Neural cell (in vitro differentiated cells): ENCODE data around the gene KLHL15.

Experiments
- TF ChIP-seq, protein P1 (sequence below): fragments of 450-650 bp; IDR thresholded peaks from 2 replicates; pipeline ENCODE4 v1.5.1; 2014; ENCODE audit warnings: antibody characterized with exemption, mild to moderate bottlenecking, moderate library complexity; ENCODE audit not compliant: poor library complexity, severe bottlenecking
- TF ChIP-seq, protein P2 (sequence below): IDR thresholded peaks from 2 replicates; pipeline ENCODE4 v1.6.1; 2012; ENCODE audit warnings: borderline replicate concordance

DNA sequence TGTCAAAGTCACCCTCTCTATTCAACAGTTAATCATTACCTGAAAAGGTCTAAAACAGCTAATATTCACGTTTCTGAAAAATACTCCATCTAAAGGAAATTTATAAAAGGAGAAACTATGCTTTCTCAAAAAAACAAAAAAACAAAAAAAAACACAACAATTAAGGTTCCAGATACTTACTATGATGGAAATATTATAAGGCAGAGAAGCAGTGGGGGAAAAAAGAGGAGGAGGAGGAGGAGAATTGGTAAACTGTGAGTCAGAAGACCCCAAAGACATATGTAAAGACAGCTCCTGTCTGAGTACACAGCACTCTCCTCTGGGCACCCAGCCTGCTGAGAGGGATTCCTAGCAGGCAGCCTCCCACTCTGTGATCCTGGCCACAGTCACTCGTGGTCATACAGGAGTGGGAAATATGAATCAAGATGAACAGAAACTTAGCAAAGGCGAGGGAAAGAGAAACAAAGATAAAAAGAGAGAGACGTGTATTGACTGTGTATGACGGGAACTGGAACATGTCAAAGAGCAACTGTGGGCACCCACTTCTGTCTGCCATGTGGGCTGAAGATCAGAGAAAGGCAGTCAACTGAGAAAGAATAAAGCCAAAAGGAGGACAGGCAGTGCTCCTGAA lies 12.5 kb downstream of the KLHL15 start:
- TF ChIP-seq, protein P1, sequence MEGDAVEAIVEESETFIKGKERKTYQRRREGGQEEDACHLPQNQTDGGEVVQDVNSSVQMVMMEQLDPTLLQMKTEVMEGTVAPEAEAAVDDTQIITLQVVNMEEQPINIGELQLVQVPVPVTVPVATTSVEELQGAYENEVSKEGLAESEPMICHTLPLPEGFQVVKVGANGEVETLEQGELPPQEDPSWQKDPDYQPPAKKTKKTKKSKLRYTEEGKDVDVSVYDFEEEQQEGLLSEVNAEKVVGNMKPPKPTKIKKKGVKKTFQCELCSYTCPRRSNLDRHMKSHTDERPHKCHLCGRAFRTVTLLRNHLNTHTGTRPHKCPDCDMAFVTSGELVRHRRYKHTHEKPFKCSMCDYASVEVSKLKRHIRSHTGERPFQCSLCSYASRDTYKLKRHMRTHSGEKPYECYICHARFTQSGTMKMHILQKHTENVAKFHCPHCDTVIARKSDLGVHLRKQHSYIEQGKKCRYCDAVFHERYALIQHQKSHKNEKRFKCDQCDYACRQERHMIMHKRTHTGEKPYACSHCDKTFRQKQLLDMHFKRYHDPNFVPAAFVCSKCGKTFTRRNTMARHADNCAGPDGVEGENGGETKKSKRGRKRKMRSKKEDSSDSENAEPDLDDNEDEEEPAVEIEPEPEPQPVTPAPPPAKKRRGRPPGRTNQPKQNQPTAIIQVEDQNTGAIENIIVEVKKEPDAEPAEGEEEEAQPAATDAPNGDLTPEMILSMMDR: no peak
- TF ChIP-seq, protein P2, sequence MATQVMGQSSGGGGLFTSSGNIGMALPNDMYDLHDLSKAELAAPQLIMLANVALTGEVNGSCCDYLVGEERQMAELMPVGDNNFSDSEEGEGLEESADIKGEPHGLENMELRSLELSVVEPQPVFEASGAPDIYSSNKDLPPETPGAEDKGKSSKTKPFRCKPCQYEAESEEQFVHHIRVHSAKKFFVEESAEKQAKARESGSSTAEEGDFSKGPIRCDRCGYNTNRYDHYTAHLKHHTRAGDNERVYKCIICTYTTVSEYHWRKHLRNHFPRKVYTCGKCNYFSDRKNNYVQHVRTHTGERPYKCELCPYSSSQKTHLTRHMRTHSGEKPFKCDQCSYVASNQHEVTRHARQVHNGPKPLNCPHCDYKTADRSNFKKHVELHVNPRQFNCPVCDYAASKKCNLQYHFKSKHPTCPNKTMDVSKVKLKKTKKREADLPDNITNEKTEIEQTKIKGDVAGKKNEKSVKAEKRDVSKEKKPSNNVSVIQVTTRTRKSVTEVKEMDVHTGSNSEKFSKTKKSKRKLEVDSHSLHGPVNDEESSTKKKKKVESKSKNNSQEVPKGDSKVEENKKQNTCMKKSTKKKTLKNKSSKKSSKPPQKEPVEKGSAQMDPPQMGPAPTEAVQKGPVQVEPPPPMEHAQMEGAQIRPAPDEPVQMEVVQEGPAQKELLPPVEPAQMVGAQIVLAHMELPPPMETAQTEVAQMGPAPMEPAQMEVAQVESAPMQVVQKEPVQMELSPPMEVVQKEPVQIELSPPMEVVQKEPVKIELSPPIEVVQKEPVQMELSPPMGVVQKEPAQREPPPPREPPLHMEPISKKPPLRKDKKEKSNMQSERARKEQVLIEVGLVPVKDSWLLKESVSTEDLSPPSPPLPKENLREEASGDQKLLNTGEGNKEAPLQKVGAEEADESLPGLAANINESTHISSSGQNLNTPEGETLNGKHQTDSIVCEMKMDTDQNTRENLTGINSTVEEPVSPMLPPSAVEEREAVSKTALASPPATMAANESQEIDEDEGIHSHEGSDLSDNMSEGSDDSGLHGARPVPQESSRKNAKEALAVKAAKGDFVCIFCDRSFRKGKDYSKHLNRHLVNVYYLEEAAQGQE: no peak
